Neural progenitor cell (in vitro differentiated cells): ENCODE measurements around the gene UBE2V1.

ENCODE experiments used
- EZH2phosphoT487 ChIP-seq: fragments of 200-600 bp; sonication (generic); IDR thresholded peaks from 2 replicates; pipeline ENCODE4 v1.6.1; 2017; ENCODE audit warnings: antibody characterized with exemption
- TF ChIP-seq, protein P1 (sequence below): fragments of 200-600 bp; sonication (generic); IDR thresholded peaks from 2 replicates; pipeline ENCODE4 v1.5.1; 2017; ENCODE audit warnings: antibody characterized with exemption, mild to moderate bottlenecking

- TF ChIP-seq, protein P1, sequence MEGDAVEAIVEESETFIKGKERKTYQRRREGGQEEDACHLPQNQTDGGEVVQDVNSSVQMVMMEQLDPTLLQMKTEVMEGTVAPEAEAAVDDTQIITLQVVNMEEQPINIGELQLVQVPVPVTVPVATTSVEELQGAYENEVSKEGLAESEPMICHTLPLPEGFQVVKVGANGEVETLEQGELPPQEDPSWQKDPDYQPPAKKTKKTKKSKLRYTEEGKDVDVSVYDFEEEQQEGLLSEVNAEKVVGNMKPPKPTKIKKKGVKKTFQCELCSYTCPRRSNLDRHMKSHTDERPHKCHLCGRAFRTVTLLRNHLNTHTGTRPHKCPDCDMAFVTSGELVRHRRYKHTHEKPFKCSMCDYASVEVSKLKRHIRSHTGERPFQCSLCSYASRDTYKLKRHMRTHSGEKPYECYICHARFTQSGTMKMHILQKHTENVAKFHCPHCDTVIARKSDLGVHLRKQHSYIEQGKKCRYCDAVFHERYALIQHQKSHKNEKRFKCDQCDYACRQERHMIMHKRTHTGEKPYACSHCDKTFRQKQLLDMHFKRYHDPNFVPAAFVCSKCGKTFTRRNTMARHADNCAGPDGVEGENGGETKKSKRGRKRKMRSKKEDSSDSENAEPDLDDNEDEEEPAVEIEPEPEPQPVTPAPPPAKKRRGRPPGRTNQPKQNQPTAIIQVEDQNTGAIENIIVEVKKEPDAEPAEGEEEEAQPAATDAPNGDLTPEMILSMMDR, result no peak
- no peak for TF ChIP-seq EZH2phosphoT487
These were observed 10.5 kb upstream of the UBE2V1 start for GRCh38 chr20:50123418-50123817.
